ENCODE results near the gene MIGA1. TPM values are rescaled to one million over a fixed set of nuclear protein-coding genes. Genes with fewer than 3 reads are reported as not detected.

The MIGA1 gene
- total and polyA plus RNA-seq, 2 of the 13 experiments (the other 11 are each of a cell fraction or from before 2014, with no cell fraction given): 3.8 to 6.6 TPM

GRCh38 chr1:77882411-77882810 lies 103.0 kb downstream of the MIGA1 start (continued):
- TF ChIP-seq SRSF4 (IDR thresholded peaks at IDR 0.05; ENCODE audit: low read depth, low read length, poor library complexity, severe bottlenecking) (no peak), ARNT (IDR thresholded peaks at IDR 0.05) (no peak), SETDB1 (CRISPR knock-in tag; IDR thresholded peaks at IDR 0.05; ENCODE audit: borderline replicate concordance) (no peak), THAP8 (CRISPR knock-in tag; IDR thresholded peaks at IDR 0.05; ENCODE audit: borderline replicate concordance) (no peak), ZNF138 (CRISPR knock-in tag; IDR thresholded peaks at IDR 0.05; ENCODE audit: low read depth) (no peak), ZSCAN12 (CRISPR knock-in tag; IDR thresholded peaks at IDR 0.05) (no peak), ZNF564 (CRISPR knock-in tag; IDR thresholded peaks at IDR 0.05) (no peak), ZNF678 (CRISPR knock-in tag; IDR thresholded peaks at IDR 0.05) (no peak), ZNF740 (CRISPR knock-in tag; IDR thresholded peaks at IDR 0.05) (no peak)

- Histone ChIP-seq H3K9ac (ENCODE audit: insufficient read depth, low read depth, low read length) (peak within 1 kb of the TSS; percentile 68), H3K27me3 (ENCODE audit: control insufficient read depth in 1 of 2, insufficient read depth in 2 of 2, low read length in 2 of 2) (no peaks in the 10 kb centered on the region; a peak in 1 of 5 replicates), H3K27ac (ENCODE audit: extremely low read length, insufficient read depth, low read length) (peak within 1 kb of the TSS; percentile 51), H3K4me1 (ENCODE audit: insufficient read depth, low read length) (peaks cover 13% of the 10 kb centered on the region), H3K9me3 (ENCODE audit: low read length) (no peaks in the 10 kb centered on the region), H3K4me2 (ENCODE audit: low read depth, low read length) (peak within 1 kb of the TSS; percentile 96), H4K20me1 (ENCODE audit: insufficient read depth, low read length) (no peaks in the 10 kb centered on the region), H3K79me2 (ENCODE audit: insufficient read depth, low read length) (no peaks in the 10 kb centered on the region), H3K36me3 (replicated peaks in 1 of 2; ENCODE audit: control insufficient read depth in 1 of 2, insufficient read depth in 2 of 2, low read length in 2 of 2) (no peaks in the 10 kb centered on the region), H2AFZ (ENCODE audit: low read length) (peak within 1 kb of the TSS; percentile 86), H3K4me3 (replicated peaks in 1 of 3; ENCODE audit: insufficient read depth in 1 of 3, low read depth in 2 of 3, low read length in 3 of 3) (peak within 1 kb of the TSS; percentile 71 to 96 (median 85))
- WGBS (ENCODE audit: low lambda C conversion rate): under 1% methylated on average over 12 of the region's 36 CpGs
- in situ Hi-C loops (cut with HindIII; ENCODE audit: extremely low pct_ligation_motif_present, low pct_unique_long_range_greater_than_20kb): no loop called here
- DNase-seq (ENCODE audit: low spot score) (peak; percentile 44), FAIRE-seq (no peak), ATAC-seq (peak; percentile 89)
- TSS peak; percentile 71 for BruUV-seq (replicated peaks)
- intact Hi-C loops (cut with micrococcal nuclease; ENCODE audit: unreplicated experiment): loop anchor here (5.0 kb wide), 2 partner anchors 61 to 131 kb away; partner anchors contain the start of gene USP33
- POLR2A ChIA-PET: interaction anchor here (1.2 to 2.3 kb wide), 5 partner anchors 12 to 116 kb away, joined by 3 to 12 read pairs (median 6); partner anchors contain the start of genes DNAJB4, FUBP1 and MIGA1
- CTCF ChIA-PET (ENCODE audit: low intra/inter-chr PET ratio, low total read pairs): no interaction called here
- TF ChIP-seq ZBTB7B (CRISPR knock-in tag; IDR thresholded peaks at IDR 0.05): 0 out of 2 replicates have a peak, but pooled peaks have one; percentile 21
- TF ChIP-seq CTCF (CRISPR knock-in tag; IDR thresholded peaks at IDR 0.05): peak; percentile 47
- 0 out of 2 replicates have a peak, but pooled peaks have one; percentile 21 for TF ChIP-seq ZNF598 (CRISPR knock-in tag; IDR thresholded peaks at IDR 0.05; ENCODE audit: borderline replicate concordance)
- TF ChIP-seq ZNF792 (CRISPR knock-in tag; IDR thresholded peaks at IDR 0.05): peak; percentile 38; the same call in 1 of the 2 replicates
- 0 out of 2 replicates have a peak, but pooled peaks have one; percentile 6 for TF ChIP-seq HDAC1 (CRISPR knock-in tag; IDR thresholded peaks at IDR 0.05)
- peak; percentile 65 for TF ChIP-seq KMT2B (CRISPR knock-in tag; IDR thresholded peaks at IDR 0.05)
- peak; percentile 68; the same call in 1 of the 2 replicates for TF ChIP-seq ZFP91 (CRISPR knock-in tag; IDR thresholded peaks at IDR 0.05; ENCODE audit: borderline replicate concordance)
- peak; percentile 66 for TF ChIP-seq TEAD3 (CRISPR knock-in tag; optimal IDR thresholded peaks at IDR 0.05; ENCODE audit: borderline replicate concordance)
- 0 out of 2 replicates have a peak, but pooled peaks have one; percentile 15 for TF ChIP-seq DR1 (CRISPR knock-in tag; IDR thresholded peaks at IDR 0.05)
- 0 out of 2 replicates have a peak, but pooled peaks have one; percentile 25 for TF ChIP-seq KDM5B (CRISPR knock-in tag; IDR thresholded peaks at IDR 0.05; ENCODE audit: borderline replicate concordance)
Measured at GRCh38 chr1:77888081-77888780, 108.8 kb downstream of the MIGA1 start, which contains the start of gene NEXN. NEXN (plus strand) TSS chr1:77888624; CDS start chr1:77916107, 27,483 bp downstream.

All from HepG2 (cell line).